Large intestine (tissue), 3 donors: Measurements from ENCODE around the gene CAMK2D. TPM values are rescaled to one million over a fixed set of nuclear protein-coding genes. Genes with fewer than 3 reads are reported as not detected.

Experiments used
- DNase-seq, 2 donors: peaks; one replicate each; pipeline versions ENCODE4 v3.0.0 to v3.0.0-alpha.2; 2013
- H3K27ac ChIP-seq: one replicate; pipeline ENCODE4 v1.5.1; 2013; ENCODE audit warnings: low read length
- H3K27me3 ChIP-seq: 2 replicates; pipeline ENCODE4 v1.6.1; 2013; ENCODE audit warnings: low read length; ENCODE audit not compliant: control insufficient read depth, insufficient read depth
- H3K36me3 ChIP-seq: 2 replicates; pipeline ENCODE4 v1.6.1; 2013; ENCODE audit warnings: low read length; ENCODE audit not compliant: control insufficient read depth, insufficient read depth
- H3K4me1 ChIP-seq: one replicate; pipeline ENCODE4 v1.6.1; 2013; ENCODE audit warnings: low read length; ENCODE audit not compliant: control insufficient read depth, insufficient read depth
- H3K4me3 ChIP-seq: one replicate; pipeline ENCODE4 v1.5.1; 2013; ENCODE audit warnings: low read length
- H3K9me3 ChIP-seq: one replicate; pipeline ENCODE4 v1.6.1; 2013; ENCODE audit warnings: mild to moderate bottlenecking, low read depth, low read length, moderate library complexity; ENCODE audit not compliant: control insufficient read depth
- WGBS: methylation state at CpG from one replicate; pipeline ENCODE4 v1.1.5; 2013; ENCODE audit warnings: low lambda C conversion rate; ENCODE audit not compliant: insufficient coverage; 5-methylcytosine and 5-hydroxymethylcytosine counted together
- polyA plus RNA-seq: library from polyadenylated mRNA; unstranded; fragments of 120-200 nt; gene quantifications from one replicate; pipeline ENCODE4 v1.2.1, GENCODE V29; 2013

The CAMK2D gene
- polyA plus RNA-seq, 1 donor = 67.7 TPM

DNA sequence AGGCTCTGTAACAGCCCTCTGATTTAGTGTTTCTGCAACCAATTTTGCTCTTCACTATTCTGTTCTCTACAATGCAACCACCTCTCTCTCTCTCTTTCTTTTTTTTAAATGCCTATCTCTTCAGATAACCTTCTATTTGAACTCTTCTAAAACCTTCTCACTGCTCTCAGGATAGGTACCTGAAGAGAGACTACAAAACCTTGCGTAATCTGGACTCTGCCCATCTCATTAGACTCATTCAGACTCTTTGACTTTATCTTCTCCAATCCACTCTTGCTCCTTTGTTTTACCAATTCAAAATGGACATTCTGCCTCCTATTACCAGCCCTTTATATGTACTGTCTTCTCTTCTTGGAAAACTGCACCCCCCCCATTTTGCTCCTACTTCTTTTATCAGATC is 291.6 kb downstream of the CAMK2D start:
- Histone ChIP-seq H3K4me1 (peaks cover 18% of the 10 kb centered on the region), H3K36me3 (peaks cover 5% of the 10 kb centered on the region), H3K4me3 (no peak overlapping the region), H3K27me3 (no peaks in the 10 kb centered on the region), H3K9me3 (no peaks in the 10 kb centered on the region), H3K27ac (peak overlapping the region; percentile 63)
- 40% methylated on average over 1 of the region's 1 CpG for WGBS
- peak; percentile 68 to 87 for DNase-seq

DNA sequence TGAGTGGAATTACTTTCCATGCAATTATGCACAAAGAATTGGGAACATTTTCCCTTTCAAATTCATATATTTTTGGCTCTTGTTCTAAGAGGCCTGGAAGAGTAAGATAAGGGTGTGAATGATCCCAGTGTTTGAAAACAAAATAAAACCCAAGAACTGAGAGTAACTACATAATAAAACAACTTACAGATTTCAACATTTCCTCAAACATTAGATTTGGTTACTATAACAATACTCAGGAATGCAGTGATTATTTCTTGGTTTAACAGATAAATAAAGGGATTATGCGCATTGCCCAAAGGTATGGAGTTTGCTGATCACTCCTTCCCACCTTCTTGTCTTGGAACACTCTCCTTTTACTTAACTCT is 292.5 kb downstream of the CAMK2D start:
- H3K27me3 ChIP-seq = no peaks in the 10 kb centered on the region
- WGBS = no CpG with 5 or more reads among the region's 1 CpG
- no peak overlapping the region for H3K4me3 ChIP-seq
- peaks cover 11% of the 10 kb centered on the region for H3K36me3 ChIP-seq
- no peaks in the 10 kb centered on the region for H3K9me3 ChIP-seq
- H3K4me1 ChIP-seq = peaks cover 18% of the 10 kb centered on the region
- DNase-seq = no peak
- H3K27ac ChIP-seq = peak overlapping the region; percentile 78

- 80% methylated on average over 1 of the region's 8 CpGs for WGBS
- no peaks in the 10 kb centered on the region for H3K27me3 ChIP-seq
- peak; percentile 88 to 92 for DNase-seq
- H3K4me1 ChIP-seq = peaks cover 18% of the 10 kb centered on the region
- peak overlapping the region; percentile 78 for H3K27ac ChIP-seq
- H3K36me3 ChIP-seq = peaks cover 13% of the 10 kb centered on the region
- no peak overlapping the region for H3K4me3 ChIP-seq
- H3K9me3 ChIP-seq = no peaks in the 10 kb centered on the region
These were observed 293.1 kb downstream of the CAMK2D start for GRCh38 chr4:113468165-113469022.

DNA sequence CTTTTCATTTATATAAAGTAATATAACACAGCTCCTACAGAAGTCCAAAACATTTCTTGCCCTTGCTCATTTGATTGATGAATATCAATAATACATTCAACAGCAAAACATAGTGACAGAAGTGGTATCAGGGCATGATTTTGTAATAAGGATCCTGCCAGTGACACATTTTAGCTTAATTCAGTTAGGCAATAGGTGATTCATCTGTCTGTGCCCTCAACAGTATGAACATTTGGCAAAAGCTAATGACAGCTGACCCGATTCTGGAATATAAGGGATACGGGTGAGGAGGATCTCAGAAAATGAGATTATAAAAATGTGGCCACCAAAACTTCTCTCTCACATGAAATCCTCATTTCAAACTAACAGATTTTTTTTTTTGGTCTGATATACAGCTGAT is 294.0 kb downstream of the CAMK2D start:
- no peak for DNase-seq
- H3K4me3 ChIP-seq = no peak overlapping the region
- no peaks in the 10 kb centered on the region for H3K9me3 ChIP-seq
- no CpG with 5 or more reads among the region's 2 CpGs for WGBS
- H3K4me1 ChIP-seq = peaks cover 18% of the 10 kb centered on the region
- peaks cover 13% of the 10 kb centered on the region for H3K36me3 ChIP-seq
- H3K27me3 ChIP-seq = no peaks in the 10 kb centered on the region
- peak overlapping the region; percentile 42 for H3K27ac ChIP-seq

- no peaks in the 10 kb centered on the region for H3K4me1 ChIP-seq
- WGBS = no CpG with 5 or more reads among the region's 1 CpG
- H3K9me3 ChIP-seq = no peaks in the 10 kb centered on the region
- H3K4me3 ChIP-seq = no peak overlapping the region
- H3K27me3 ChIP-seq = no peaks in the 10 kb centered on the region
- H3K27ac ChIP-seq = no peak overlapping the region
- DNase-seq = no peak
- peaks cover 28% of the 10 kb centered on the region for H3K36me3 ChIP-seq
These were observed 299.3 kb downstream of the CAMK2D start for GRCh38 chr4:113462286-113462685.

GRCh38 chr4:113461281-113461680 is 300.3 kb downstream of the CAMK2D start:
- no peaks in the 10 kb centered on the region for H3K27me3 ChIP-seq
- no peak for DNase-seq
- no peak overlapping the region for H3K27ac ChIP-seq
- no peaks in the 10 kb centered on the region for H3K4me1 ChIP-seq
- H3K9me3 ChIP-seq = no peaks in the 10 kb centered on the region
- no peak overlapping the region for H3K4me3 ChIP-seq
- peaks cover 33% of the 10 kb centered on the region for H3K36me3 ChIP-seq

DNA sequence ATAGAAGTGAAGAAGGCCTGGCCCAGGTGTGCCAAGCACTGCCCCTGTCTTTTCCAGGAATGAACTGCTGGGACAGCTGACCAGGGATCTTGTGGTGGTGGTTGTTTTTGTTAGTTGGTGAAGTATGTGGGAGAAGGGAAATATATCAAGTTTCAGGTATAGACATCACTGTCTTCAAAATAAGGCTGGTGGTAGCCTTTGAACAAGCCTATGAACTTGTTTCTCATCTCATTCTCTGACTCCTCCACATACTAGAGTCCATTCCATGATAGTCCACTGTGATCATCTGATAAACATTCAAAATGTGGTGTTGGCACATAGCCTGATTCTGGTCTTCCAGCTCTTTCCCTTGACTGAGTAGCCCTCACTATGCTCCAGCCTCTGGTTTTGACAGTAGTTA is 303.7 kb downstream of the CAMK2D start:
- no peak for DNase-seq
- H3K4me3 ChIP-seq = no peak overlapping the region
- peaks cover 24% of the 10 kb centered on the region for H3K36me3 ChIP-seq
- no peaks in the 10 kb centered on the region for H3K4me1 ChIP-seq
- no peaks in the 10 kb centered on the region for H3K9me3 ChIP-seq
- H3K27me3 ChIP-seq = no peaks in the 10 kb centered on the region
- H3K27ac ChIP-seq = no peak overlapping the region

DNA sequence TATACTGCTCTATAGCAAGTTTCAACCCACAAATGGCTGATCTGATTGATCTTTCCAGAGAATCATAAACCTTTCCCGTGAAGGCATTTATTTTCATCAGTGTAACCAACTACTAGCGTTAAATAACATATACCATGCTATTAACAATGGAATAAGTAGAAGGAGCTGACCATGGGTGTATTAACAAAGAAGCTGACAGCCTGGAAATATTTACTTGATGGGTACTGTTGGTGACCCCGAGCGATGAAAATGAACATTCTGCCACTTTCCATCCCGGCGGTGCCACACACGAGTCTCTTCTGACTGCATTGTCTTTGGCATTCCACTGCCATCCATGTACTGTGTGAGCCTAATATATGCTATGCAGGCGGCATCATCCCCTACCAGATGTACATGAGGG is 304.4 kb downstream of the CAMK2D start:
- Histone ChIP-seq H3K27ac (no peak overlapping the region), H3K27me3 (no peaks in the 10 kb centered on the region), H3K9me3 (no peaks in the 10 kb centered on the region), H3K36me3 (peaks cover 22% of the 10 kb centered on the region), H3K4me3 (no peak overlapping the region), H3K4me1 (no peaks in the 10 kb centered on the region)
- WGBS = 93% methylated on average over 5 of the region's 8 CpGs
- DNase-seq = no peak

DNA sequence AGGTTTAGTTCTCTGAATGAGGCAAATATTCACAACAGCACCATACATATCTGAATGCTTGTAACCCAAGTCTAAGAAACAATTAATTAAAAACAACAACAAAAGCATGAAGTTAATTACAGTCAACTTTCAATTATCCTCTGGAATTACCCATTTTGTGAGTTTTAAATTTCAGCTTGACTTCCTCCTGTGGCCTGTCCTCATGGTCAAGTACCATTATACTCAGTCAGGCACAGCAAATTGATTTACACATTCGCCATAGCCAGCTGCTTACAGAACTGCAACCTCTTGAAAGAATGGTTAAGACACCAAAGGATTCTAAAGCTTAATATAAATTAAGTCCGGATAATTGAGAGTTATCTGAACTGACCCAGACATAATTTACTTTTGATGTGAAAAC is 306.5 kb downstream of the CAMK2D start:
- Histone ChIP-seq H3K36me3 (peaks cover 17% of the 10 kb centered on the region), H3K9me3 (no peaks in the 10 kb centered on the region), H3K27me3 (no peaks in the 10 kb centered on the region), H3K4me3 (no peak overlapping the region), H3K27ac (no peak overlapping the region), H3K4me1 (peaks cover 7% of the 10 kb centered on the region)
- no peak for DNase-seq
- 80% methylated on average over 1 of the region's 2 CpGs for WGBS

GRCh38 chr4:113452868-113453620 is 308.5 kb downstream of the CAMK2D start:
- no peaks in the 10 kb centered on the region for H3K9me3 ChIP-seq
- H3K4me1 ChIP-seq = peaks cover 19% of the 10 kb centered on the region
- no peak overlapping the region for H3K27ac ChIP-seq
- 57% methylated on average over 1 of the region's 4 CpGs for WGBS
- H3K36me3 ChIP-seq = peaks cover 10% of the 10 kb centered on the region
- DNase-seq = no peak
- no peak overlapping the region for H3K4me3 ChIP-seq
- H3K27me3 ChIP-seq = no peaks in the 10 kb centered on the region
